Stimulated activated naive CD8-positive, alpha-beta T cell treated with anti-CD3 and anti-CD28 coated beads, Interleukin-15, Interleukin-2, amounts not matched to agents 100 ng/mL and 50 ng/mL, for 24 hours (primary cell): Measurements from ENCODE around the gene PCA3.

Experiments used
- H3K27ac Mint-ChIP-seq: one replicate; pipeline ENCODE4 v1.8.0; 2021; ENCODE audit warnings: mild to moderate bottlenecking, mixed read lengths
- H3K27me3 Mint-ChIP-seq: one replicate; pipeline ENCODE4 v1.8.0; 2021; ENCODE audit warnings: mixed read lengths
- H3K36me3 Mint-ChIP-seq: one replicate; pipeline ENCODE4 v1.8.0; 2021; ENCODE audit warnings: low read depth, mixed read lengths
- H3K4me1 Mint-ChIP-seq: one replicate; pipeline ENCODE4 v1.8.0; 2021; ENCODE audit warnings: low read depth, mixed read lengths
- H3K4me3 Mint-ChIP-seq: one replicate; pipeline ENCODE4 v1.8.0; 2021; ENCODE audit warnings: mild to moderate bottlenecking, mixed read lengths
- H3K9me3 Mint-ChIP-seq: one replicate; pipeline ENCODE4 v1.8.0; 2021; ENCODE audit warnings: mixed read lengths

The PCA3 gene

GRCh38 chr9:76764138-76764537, at the start of gene PCA3:
Gene PCA3, plus strand, starts transcription at chr9:76764438.
- Mint-ChIP-seq H3K27me3 (peaks cover 8% of the 10 kb centered on the region), H3K36me3 (no peaks in the 10 kb centered on the region), H3K4me1 (peaks cover 6% of the 10 kb centered on the region)

GRCh38 chr9:76716085-76716672, 48.1 kb upstream of the PCA3 start:
- Mint-ChIP-seq H3K27me3 (peaks cover 33% of the 10 kb centered on the region), H3K27ac (no peak overlapping the region), H3K4me3 (no peak overlapping the region), H3K9me3 (no peaks in the 10 kb centered on the region), H3K36me3 (no peaks in the 10 kb centered on the region), H3K4me1 (no peaks in the 10 kb centered on the region)

More at GRCh38 chr9:76764138-76764537, at the start of gene PCA3:
- no peak within 1 kb of the TSS for H3K27ac Mint-ChIP-seq
- H3K9me3 Mint-ChIP-seq = no peaks in the 10 kb centered on the region
- H3K4me3 Mint-ChIP-seq = no peak within 1 kb of the TSS

GRCh38 chr9:76717176-76717575, 47.1 kb upstream of the PCA3 start:
- Mint-ChIP-seq H3K27ac (no peak overlapping the region), H3K4me3 (no peak overlapping the region), H3K27me3 (peaks cover 33% of the 10 kb centered on the region), H3K4me1 (no peaks in the 10 kb centered on the region), H3K36me3 (no peaks in the 10 kb centered on the region), H3K9me3 (no peaks in the 10 kb centered on the region)

- H3K4me1 Mint-ChIP-seq = no peaks in the 10 kb centered on the region
- no peaks in the 10 kb centered on the region for H3K9me3 Mint-ChIP-seq
- no peak overlapping the region for H3K4me3 Mint-ChIP-seq
- peaks cover 33% of the 10 kb centered on the region for H3K27me3 Mint-ChIP-seq
- no peaks in the 10 kb centered on the region for H3K36me3 Mint-ChIP-seq
- H3K27ac Mint-ChIP-seq = no peak overlapping the region
These were observed 46.6 kb upstream of the PCA3 start for GRCh38 chr9:76717613-76718012.

GRCh38 chr9:76718166-76718565, 46.1 kb upstream of the PCA3 start:
- no peaks in the 10 kb centered on the region for H3K36me3 Mint-ChIP-seq
- no peak overlapping the region for H3K27ac Mint-ChIP-seq
- no peaks in the 10 kb centered on the region for H3K9me3 Mint-ChIP-seq
- H3K27me3 Mint-ChIP-seq = peaks cover 33% of the 10 kb centered on the region
- H3K4me3 Mint-ChIP-seq = no peak overlapping the region
- no peaks in the 10 kb centered on the region for H3K4me1 Mint-ChIP-seq

- Mint-ChIP-seq H3K27ac (no peak overlapping the region), H3K27me3 (peaks cover 40% of the 10 kb centered on the region), H3K4me1 (no peaks in the 10 kb centered on the region), H3K9me3 (no peaks in the 10 kb centered on the region), H3K4me3 (no peak overlapping the region), H3K36me3 (no peaks in the 10 kb centered on the region)
These were observed 44.0 kb upstream of the PCA3 start for GRCh38 chr9:76720245-76720644.

GRCh38 chr9:76725011-76725546, 39.2 kb upstream of the PCA3 start:
- H3K9me3 Mint-ChIP-seq = no peaks in the 10 kb centered on the region
- no peaks in the 10 kb centered on the region for H3K36me3 Mint-ChIP-seq
- peaks cover 24% of the 10 kb centered on the region for H3K27me3 Mint-ChIP-seq
- no peak overlapping the region for H3K4me3 Mint-ChIP-seq
- H3K27ac Mint-ChIP-seq = no peak overlapping the region
- H3K4me1 Mint-ChIP-seq = no peaks in the 10 kb centered on the region

GRCh38 chr9:76725885-76726284, 38.4 kb upstream of the PCA3 start:
- no peaks in the 10 kb centered on the region for H3K4me1 Mint-ChIP-seq
- no peaks in the 10 kb centered on the region for H3K36me3 Mint-ChIP-seq
- no peak overlapping the region for H3K27ac Mint-ChIP-seq
- H3K4me3 Mint-ChIP-seq = no peak overlapping the region
- H3K27me3 Mint-ChIP-seq = peaks cover 21% of the 10 kb centered on the region
- no peaks in the 10 kb centered on the region for H3K9me3 Mint-ChIP-seq

- peaks cover 20% of the 10 kb centered on the region for H3K27me3 Mint-ChIP-seq
- no peaks in the 10 kb centered on the region for H3K36me3 Mint-ChIP-seq
- H3K4me3 Mint-ChIP-seq = no peak overlapping the region
- no peak overlapping the region for H3K27ac Mint-ChIP-seq
- no peaks in the 10 kb centered on the region for H3K9me3 Mint-ChIP-seq
- H3K4me1 Mint-ChIP-seq = no peaks in the 10 kb centered on the region
These were observed 35.1 kb upstream of the PCA3 start for GRCh38 chr9:76729116-76729515.

- Mint-ChIP-seq H3K36me3 (no peaks in the 10 kb centered on the region), H3K4me1 (no peaks in the 10 kb centered on the region), H3K4me3 (no peak overlapping the region), H3K27ac (no peak overlapping the region), H3K27me3 (peaks cover 17% of the 10 kb centered on the region), H3K9me3 (no peaks in the 10 kb centered on the region)
These were observed 34.1 kb upstream of the PCA3 start for GRCh38 chr9:76729980-76730737.

- Mint-ChIP-seq H3K4me3 (no peak overlapping the region), H3K36me3 (no peaks in the 10 kb centered on the region)
These were observed 33.4 kb upstream of the PCA3 start for GRCh38 chr9:76730801-76731200.

GRCh38 chr9:76732341-76732958, 31.8 kb upstream of the PCA3 start:
- Mint-ChIP-seq H3K4me3 (no peak overlapping the region), H3K27ac (no peak overlapping the region)

More at GRCh38 chr9:76730801-76731200, 33.4 kb upstream of the PCA3 start:
- Mint-ChIP-seq H3K27ac (no peak overlapping the region), H3K4me1 (no peaks in the 10 kb centered on the region), H3K9me3 (no peaks in the 10 kb centered on the region), H3K27me3 (peaks cover 16% of the 10 kb centered on the region)

GRCh38 chr9:76733096-76733495, 31.1 kb upstream of the PCA3 start:
- Mint-ChIP-seq H3K27me3 (peaks cover 16% of the 10 kb centered on the region), H3K9me3 (no peaks in the 10 kb centered on the region), H3K4me3 (no peak overlapping the region), H3K27ac (no peak overlapping the region), H3K4me1 (no peaks in the 10 kb centered on the region), H3K36me3 (no peaks in the 10 kb centered on the region)

More at GRCh38 chr9:76732341-76732958, 31.8 kb upstream of the PCA3 start:
- Mint-ChIP-seq H3K36me3 (no peaks in the 10 kb centered on the region), H3K27me3 (peaks cover 16% of the 10 kb centered on the region), H3K9me3 (no peaks in the 10 kb centered on the region), H3K4me1 (no peaks in the 10 kb centered on the region)

- no peak overlapping the region for H3K27ac Mint-ChIP-seq
- peaks cover 17% of the 10 kb centered on the region for H3K27me3 Mint-ChIP-seq
- no peaks in the 10 kb centered on the region for H3K4me1 Mint-ChIP-seq
- no peaks in the 10 kb centered on the region for H3K36me3 Mint-ChIP-seq
- no peaks in the 10 kb centered on the region for H3K9me3 Mint-ChIP-seq
- no peak overlapping the region for H3K4me3 Mint-ChIP-seq
These were observed 29.5 kb upstream of the PCA3 start for GRCh38 chr9:76734716-76735115.
